ENCODE data around the gene KRTCAP2. TPM values are rescaled to one million over a fixed set of nuclear protein-coding genes. Genes with fewer than 3 reads are reported as not detected.

The KRTCAP2 gene
- total and polyA plus RNA-seq, 10 of the 15 experiments (the other 5 are each of a cell fraction or from before 2014, with no cell fraction given) = 61.3 to 238 (median 141) TPM

DNA sequence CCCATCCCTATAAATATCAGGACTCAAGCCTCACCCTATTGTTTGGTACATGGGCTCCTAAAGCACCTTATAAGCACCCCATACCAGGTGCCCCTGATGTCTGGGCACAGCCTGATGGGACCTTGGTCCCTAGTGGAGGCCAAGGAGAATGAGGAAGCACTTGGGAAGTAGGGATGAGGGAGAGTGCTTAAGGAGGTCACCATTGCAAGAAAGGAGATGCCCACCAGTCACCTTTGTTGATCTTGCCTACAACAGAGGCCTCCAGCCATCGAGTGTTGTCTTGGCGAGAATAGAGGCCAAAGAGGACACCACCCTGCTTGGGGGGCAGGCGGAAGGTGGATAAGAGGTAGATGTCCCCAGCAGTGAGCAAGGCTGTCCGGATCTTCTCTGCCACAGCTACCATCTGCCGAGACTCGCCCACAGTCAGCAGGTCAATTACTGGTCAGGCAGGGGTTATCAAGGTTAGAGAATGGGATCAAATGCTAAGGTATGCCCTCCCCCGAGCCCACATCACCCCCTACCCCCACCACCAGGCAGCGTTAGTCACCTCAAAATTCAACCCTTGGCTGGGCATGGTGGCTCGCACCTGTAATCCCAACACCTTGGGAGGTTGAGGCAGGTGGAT, 33.0 kb upstream of the KRTCAP2 start:
- H3K4me2 ChIP-seq (ENCODE audit: control insufficient read depth, insufficient read depth) = no peak overlapping the region
- in situ Hi-C loops (cut with MboI) (no loop called here), intact Hi-C loops (cut with micrococcal nuclease; ENCODE audit: unreplicated experiment) (loop anchor here (2.0 to 5.0 kb wide), 3 partner anchors 36 to 386 kb away; a partner anchor contains a TSS)
- no peak for DNase-seq (ENCODE audit: low read depth, low spot score)
- no peaks in the 10 kb centered on the region for H4K20me1 ChIP-seq (ENCODE audit: control insufficient read depth, insufficient read depth)
- H3K9me3 ChIP-seq (replicated peaks; ENCODE audit: control insufficient read depth, insufficient read depth, low read length) = no peaks in the 10 kb centered on the region
- SMC1A ChIA-PET (ENCODE audit: uncharacterized antibody, unreplicated experiment) = interaction anchor here (1.2 to 1.3 kb wide), 2 partner anchors 13 to 37 kb away, joined by 3 to 4 read pairs; no protein-coding TSS in a partner anchor
- H3K27ac ChIP-seq (ENCODE audit: control insufficient read depth, insufficient read depth) = no peak overlapping the region
- CTCF ChIA-PET = interaction anchor here (1.2 to 5.7 kb wide), 5 partner anchors 12 to 45 kb away, joined by 4 to 154 read pairs (median 26); partner anchors contain the start of gene KRTCAP2
- WGBS (ENCODE audit: insufficient coverage, insufficient replicate concordance, low lambda C conversion rate, missing lambda C conversion rate) = 37% methylated on average over 7 of the region's 9 CpGs
- no peak for ATAC-seq
- peaks cover 19% of the 10 kb centered on the region for H3K4me1 ChIP-seq (ENCODE audit: control insufficient read depth, insufficient read depth, low read length)
- H3K4me3 ChIP-seq = no peak overlapping the region
- no peak for TF ChIP-seq TCF3 (IDR thresholded peaks at IDR 0.05; ENCODE audit: borderline replicate concordance, insufficient read depth, low read depth, low read length)
- no peak for TF ChIP-seq CBFB (IDR thresholded peaks at IDR 0.05; ENCODE audit: low read depth)
- TF ChIP-seq, protein P1, sequence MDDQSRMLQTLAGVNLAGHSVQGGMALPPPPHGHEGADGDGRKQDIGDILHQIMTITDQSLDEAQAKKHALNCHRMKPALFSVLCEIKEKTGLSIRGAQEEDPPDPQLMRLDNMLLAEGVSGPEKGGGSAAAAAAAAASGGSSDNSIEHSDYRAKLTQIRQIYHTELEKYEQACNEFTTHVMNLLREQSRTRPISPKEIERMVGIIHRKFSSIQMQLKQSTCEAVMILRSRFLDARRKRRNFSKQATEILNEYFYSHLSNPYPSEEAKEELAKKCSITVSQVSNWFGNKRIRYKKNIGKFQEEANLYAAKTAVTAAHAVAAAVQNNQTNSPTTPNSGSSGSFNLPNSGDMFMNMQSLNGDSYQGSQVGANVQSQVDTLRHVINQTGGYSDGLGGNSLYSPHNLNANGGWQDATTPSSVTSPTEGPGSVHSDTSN (IDR thresholded peaks at IDR 0.05; ENCODE audit: insufficient replicate concordance, low read depth, low read length) = no peak
- TF ChIP-seq TCF12 (IDR thresholded peaks at IDR 0.05; ENCODE audit: low read depth, low read length) = no peak
- TF ChIP-seq SRF (IDR thresholded peaks at IDR 0.05; ENCODE audit: low read depth in 2 of 2, low read length in 2 of 2) = no peak
- TF ChIP-seq, protein P2, sequence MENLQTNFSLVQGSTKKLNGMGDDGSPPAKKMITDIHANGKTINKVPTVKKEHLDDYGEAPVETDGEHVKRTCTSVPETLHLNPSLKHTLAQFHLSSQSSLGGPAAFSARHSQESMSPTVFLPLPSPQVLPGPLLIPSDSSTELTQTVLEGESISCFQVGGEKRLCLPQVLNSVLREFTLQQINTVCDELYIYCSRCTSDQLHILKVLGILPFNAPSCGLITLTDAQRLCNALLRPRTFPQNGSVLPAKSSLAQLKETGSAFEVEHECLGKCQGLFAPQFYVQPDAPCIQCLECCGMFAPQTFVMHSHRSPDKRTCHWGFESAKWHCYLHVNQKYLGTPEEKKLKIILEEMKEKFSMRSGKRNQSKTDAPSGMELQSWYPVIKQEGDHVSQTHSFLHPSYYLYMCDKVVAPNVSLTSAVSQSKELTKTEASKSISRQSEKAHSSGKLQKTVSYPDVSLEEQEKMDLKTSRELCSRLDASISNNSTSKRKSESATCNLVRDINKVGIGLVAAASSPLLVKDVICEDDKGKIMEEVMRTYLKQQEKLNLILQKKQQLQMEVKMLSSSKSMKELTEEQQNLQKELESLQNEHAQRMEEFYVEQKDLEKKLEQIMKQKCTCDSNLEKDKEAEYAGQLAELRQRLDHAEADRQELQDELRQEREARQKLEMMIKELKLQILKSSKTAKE (IDR thresholded peaks at IDR 0.05; ENCODE audit: low read depth, poor library complexity, severe bottlenecking) = no peak
- no peak for TF ChIP-seq CBX5 (IDR thresholded peaks at IDR 0.05; ENCODE audit: low read depth)
- no peak for TF ChIP-seq KLF5 (IDR thresholded peaks at IDR 0.05; ENCODE audit: partially characterized antibody)
- TF ChIP-seq, protein P3, sequence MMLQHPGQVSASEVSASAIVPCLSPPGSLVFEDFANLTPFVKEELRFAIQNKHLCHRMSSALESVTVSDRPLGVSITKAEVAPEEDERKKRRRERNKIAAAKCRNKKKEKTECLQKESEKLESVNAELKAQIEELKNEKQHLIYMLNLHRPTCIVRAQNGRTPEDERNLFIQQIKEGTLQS (IDR thresholded peaks at IDR 0.05; ENCODE audit: borderline replicate concordance, extremely low read depth, low read depth, low read length) = no peak
- TF ChIP-seq RELA (IDR thresholded peaks at IDR 0.05; ENCODE audit: borderline replicate concordance, partially characterized antibody) = no peak
- no peak for TF ChIP-seq CEBPB (IDR thresholded peaks at IDR 0.05; ENCODE audit: borderline replicate concordance in 1 of 2, low read depth in 2 of 2, low read length in 2 of 2)
- TF ChIP-seq POU2F2 (IDR thresholded peaks at IDR 0.05; ENCODE audit: borderline replicate concordance, low read depth, low read length) = no peak
- FAIRE-seq = no peak
- POLR2A ChIA-PET = interaction anchor here (5.1 kb wide), 1 partner anchor 20 kb away, joined by 84 read pairs; no protein-coding TSS in a partner anchor
- BruUV-seq (replicated peaks) = no TSS peak
- RAD21 ChIA-PET (ENCODE audit: unreplicated experiment) = interaction anchor here (1.3 to 3.5 kb wide), 2 partner anchors 12 to 298 kb away, joined by 4 to 24 read pairs; no protein-coding TSS in a partner anchor
- no peaks in the 10 kb centered on the region for H3K36me3 ChIP-seq (ENCODE audit: control insufficient read depth in 2 of 2, insufficient read depth in 2 of 2, low read length in 1 of 2)
- H3K27me3 ChIP-seq (replicated peaks in 1 of 2; ENCODE audit: control insufficient read depth in 2 of 2, insufficient read depth in 2 of 2, low read length in 1 of 2) = no peaks in the 10 kb centered on the region
- H3K79me2 ChIP-seq (ENCODE audit: control insufficient read depth, insufficient read depth, low read length) = peaks cover 10% of the 10 kb centered on the region
- no peak overlapping the region for H2AFZ ChIP-seq (ENCODE audit: control insufficient read depth, low read depth, low read length)
- H3K9ac ChIP-seq (ENCODE audit: control insufficient read depth, insufficient read depth, low read length) = no peak overlapping the region

All from GM12878 (cell line).